NCI-H2196 treated with DMSO at 0.1 percent for 48 hours (cell line): ENCODE results near the gene TSC2.
"Not testable (repeated sequence)": the region's sequence is repeated elsewhere in the genome, so short reads cannot be mapped to it uniquely, and the experiment has no call there.

Source experiments
- DNase-seq: peaks from one replicate; lab custom pipeline; 2025; ENCODE audit not compliant: unreplicated experiment; lab: John Stamatoyannopoulos, UW

The TSC2 gene

GRCh38 chr16:2009791-2010510, 37.8 kb upstream of the TSC2 start, which contains the start of gene ZNF598:
ZNF598 (minus strand) TSS chr16:2009821.
- DNase-seq = peak; percentile 78

- not testable (repeated sequence) for DNase-seq
These were observed 36.1 kb upstream of the TSC2 start for GRCh38 chr16:2011726-2012125.

- no peak for DNase-seq
These were observed 34.3 kb upstream of the TSC2 start for GRCh38 chr16:2013527-2013926.

- no peak for DNase-seq
These were observed 32.5 kb upstream of the TSC2 start for GRCh38 chr16:2015117-2015946.

GRCh38 chr16:2015947-2016208, 31.9 kb upstream of the TSC2 start:
- DNase-seq = no peak

DNA sequence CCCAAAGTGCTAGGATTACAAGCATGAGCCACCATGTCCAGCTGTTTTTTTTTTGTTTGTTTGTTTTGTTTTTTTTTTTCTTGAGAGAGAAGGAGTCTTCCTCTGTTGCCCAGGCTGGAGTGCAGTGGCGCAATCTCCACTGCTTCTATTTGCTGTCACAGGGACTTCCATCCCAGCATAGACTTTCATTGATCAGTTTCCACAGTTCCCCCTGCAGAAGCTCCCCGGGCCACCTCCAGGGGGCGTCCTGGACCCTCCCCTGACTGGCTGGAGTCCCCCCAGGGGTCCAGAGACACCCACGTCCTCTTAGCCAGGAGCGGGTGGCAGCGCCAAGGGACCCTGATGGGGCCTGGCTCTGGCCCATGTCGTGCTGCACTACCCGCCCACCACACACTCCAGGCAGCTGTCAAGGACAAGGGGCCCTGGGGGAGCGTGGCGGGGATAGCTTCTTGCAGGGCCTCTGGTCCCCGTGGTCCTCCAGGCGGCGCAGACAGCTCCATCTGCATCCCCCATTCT, 31.3 kb upstream of the TSC2 start:
- no peak for DNase-seq

DNA sequence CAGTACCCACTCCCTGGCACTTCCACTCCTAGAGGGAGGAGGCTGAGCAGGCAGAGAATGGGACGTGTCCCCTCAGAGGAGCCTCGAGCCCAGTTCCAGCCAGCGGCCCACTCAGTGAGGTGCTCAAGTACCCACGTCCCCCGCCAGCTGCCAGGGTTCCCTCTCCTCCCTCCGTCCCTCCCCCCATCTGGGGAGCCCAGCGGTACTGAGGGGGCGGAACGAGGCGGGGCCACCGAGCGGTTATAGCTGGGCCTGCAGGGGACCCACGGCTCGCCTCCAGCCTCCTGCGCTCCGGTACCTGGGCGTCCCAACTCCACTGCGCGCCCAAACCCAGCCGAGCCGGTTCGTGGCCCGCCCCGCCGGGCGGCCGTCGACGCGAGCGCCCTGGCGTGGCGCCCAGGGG, 28.3 kb upstream of the TSC2 start, which contains the start of gene NPW:
TSS of gene NPW (plus strand) at position 268 of the 403 bp plus-strand sequence.
- DNase-seq = no peak

DNA sequence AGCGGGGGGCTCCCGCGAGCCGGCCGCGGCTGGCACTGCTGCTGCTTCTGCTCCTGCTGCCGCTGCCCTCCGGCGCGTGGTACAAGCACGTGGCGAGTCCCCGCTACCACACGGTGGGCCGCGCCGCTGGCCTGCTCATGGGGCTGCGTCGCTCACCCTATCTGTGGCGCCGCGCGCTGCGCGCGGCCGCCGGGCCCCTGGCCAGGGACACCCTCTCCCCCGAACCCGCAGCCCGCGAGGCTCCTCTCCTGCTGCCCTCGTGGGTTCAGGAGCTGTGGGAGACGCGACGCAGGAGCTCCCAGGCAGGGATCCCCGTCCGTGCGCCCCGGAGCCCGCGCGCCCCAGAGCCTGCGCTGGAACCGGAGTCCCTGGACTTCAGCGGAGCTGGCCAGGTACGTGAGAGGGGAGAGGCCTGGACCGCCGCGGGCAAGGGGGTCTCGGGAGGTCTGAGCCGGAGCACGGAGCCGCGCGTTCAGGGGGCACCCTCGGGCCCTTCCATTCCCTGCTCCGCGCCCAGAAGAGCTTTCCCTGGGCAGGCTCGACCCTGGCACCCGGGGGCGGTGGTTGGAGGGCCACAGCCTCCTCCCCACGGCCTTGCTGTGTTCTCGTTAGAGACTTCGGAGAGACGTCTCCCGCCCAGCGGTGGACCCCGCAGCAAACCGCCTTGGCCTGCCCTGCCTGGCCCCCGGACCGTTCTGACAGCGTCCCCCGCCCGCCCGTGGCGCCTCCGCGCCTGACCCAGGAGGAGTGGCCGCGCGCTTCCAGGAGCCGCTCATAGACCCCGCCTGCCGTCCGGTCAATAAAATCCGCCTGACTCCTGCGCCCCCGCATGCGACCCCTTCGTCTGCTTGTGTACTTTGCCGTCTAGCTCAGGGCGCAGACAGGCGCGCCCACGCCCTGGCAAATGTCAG, 27.6 kb upstream of the TSC2 start:
- no peak for DNase-seq

DNA sequence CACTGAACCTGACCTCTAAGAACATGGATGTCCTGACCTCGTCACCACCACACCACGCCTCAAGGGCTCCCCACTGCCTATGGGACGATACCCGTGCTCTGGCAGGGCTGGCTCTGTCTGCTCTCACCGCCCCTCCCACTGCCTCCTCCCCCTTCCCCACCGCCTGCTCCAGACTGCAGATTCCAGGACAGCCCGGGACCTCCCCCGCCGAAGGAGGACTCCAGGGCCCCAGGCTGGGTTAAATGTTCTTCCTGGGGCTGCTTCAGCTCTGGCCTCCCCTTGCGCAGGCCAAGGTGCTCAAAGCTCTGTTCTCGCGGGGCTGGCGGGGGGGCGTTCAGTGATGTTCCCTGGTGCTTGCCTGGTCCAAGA, 25.1 kb upstream of the TSC2 start:
- DNase-seq = no peak

DNA sequence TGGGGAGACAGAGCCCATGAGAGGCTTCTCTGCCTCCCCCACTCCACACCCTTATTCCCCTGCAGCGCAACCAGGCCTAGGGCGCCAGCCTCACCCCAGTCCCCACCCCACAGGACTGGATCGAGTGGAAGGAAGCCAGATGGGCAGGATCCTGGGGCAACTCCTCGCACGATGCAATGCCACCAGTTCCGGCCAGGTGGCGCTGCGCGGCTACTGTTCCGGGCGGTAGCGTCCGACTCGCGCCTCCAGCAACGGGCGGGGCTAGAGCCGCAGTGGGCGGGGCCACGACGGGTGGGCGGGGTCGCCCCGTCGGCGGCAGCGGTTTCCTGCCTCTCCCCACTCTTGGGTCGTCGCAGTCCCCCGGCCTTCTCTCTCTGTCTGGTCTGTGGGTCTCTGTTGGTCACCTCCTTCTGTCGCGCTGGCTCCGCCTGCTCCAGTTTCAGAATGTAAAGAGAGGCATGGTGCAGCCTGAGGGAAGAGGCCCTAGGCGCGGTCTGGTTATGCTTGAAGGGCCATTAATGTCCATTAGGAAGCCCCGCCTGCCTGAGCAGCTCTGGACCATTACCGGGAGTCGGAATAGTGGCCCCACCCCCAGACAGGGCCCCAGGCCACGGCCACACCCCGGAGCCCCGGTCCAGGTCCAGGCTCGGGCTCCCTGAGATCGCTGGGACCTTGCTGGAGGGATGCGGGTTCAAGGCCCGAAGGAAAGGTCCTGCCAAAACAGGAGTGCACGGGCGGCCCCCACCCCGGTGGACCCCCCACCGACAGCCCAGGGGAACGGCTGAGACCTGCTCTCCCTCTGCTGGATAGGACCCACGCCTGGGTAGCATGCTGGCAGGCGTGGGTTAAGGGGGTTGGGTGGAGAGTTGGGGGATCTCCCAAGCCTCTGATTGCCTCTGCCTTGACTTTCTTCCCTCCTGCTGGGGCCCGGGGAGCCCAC, 24.4 kb upstream of the TSC2 start:
- peak; percentile 66 for DNase-seq

- no peak for DNase-seq
These were observed 23.8 kb upstream of the TSC2 start for GRCh38 chr16:2024032-2024420.

DNA sequence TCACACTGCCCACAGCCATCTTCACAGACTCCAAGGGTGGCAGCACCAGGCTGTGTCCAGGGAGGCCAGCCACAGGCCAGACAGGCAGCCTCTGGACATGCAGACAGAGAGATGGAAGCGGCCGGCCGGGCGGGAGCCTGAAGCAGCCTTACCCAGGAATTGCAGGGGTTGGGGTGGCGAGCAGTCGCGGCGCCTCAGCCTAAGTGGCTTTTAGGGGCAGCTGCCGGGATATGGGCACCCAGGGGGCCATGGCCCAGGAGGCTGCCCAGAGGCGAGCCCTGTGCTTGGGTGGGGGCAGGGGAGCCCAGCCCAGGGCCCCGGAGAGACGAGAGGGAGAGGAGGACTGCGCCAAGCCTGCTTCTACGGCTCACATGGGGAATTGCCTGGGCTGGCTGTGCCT, 22.5 kb upstream of the TSC2 start:
- DNase-seq = no peak

GRCh38 chr16:2025878-2026460, 21.8 kb upstream of the TSC2 start:
- no peak for DNase-seq

DNA sequence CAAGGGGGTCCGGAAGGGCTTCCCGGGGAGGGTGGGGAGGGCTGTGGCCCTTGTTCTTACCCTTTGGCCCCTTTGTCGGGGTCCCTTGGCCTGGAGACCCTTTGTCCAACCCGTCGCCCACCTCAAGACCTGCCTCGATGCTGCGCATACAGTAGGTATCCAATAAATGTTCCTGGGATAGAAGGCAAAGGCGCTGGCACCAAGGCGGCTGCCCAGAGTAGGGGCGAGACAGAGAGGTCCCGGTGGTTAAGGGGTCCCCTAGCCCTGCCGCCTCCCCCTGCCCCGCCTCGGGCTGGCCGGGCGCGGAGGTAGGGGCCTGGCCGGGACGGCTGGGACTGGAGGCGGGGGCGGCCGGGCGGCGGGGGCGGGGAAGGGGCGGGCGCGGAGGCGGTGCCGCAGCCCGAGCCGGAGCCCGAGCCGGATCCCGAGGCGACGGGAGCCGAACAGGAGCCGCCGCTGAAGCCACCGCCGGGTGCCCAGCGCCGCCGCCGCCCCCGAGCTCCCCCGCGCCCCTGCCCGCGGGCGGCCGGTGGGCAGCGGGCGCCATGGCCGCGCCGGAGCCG, 21.2 kb upstream of the TSC2 start, which contains the start of gene NHERF2:
TSS of gene NHERF2 (plus strand) at position 442 of the 563 bp plus-strand sequence. CDS start at position 546, 104 bp downstream.
- no peak for DNase-seq

- DNase-seq = no peak
These were observed 20.5 kb upstream of the TSC2 start for GRCh38 chr16:2027024-2028010.

GRCh38 chr16:2028146-2028545, 19.6 kb upstream of the TSC2 start:
- DNase-seq = no peak

- no peak for DNase-seq
These were observed 19.1 kb upstream of the TSC2 start for GRCh38 chr16:2028620-2029220.

DNA sequence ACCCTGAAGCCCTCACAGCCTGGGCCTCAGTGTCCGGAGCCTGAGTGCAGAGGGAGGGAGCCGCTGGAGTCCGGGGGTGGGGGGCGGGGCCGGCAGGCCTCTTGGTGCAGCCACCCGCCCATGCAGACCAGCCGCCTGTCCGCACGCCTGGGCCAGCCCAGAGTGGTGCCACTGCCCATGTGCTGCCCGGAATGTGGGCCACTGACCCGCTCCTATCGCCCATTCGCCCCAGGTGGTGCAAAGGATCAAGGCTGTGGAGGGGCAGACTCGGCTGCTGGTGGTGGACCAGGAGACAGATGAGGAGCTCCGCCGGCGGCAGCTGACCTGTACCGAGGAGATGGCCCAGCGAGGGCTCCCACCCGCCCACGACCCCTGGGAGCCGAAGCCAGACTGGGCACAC, 18.4 kb upstream of the TSC2 start:
- no peak for DNase-seq
